H1 (cell line): ENCODE results near the gene TSC1. TPM values are rescaled to one million over a fixed set of nuclear protein-coding genes. Genes with fewer than 3 reads are reported as not detected.

ENCODE experiments used
- CTCF ChIA-PET: fragments of 300-600 bp; sonication (Branson Sonifier 250); formaldehyde crosslinking; loops from one replicate; lab custom pipeline; 2021; ENCODE audit not compliant: partially characterized antibody; lab: Charles Lee
- POLR2A ChIA-PET: fragments of 300-600 bp; sonication (Branson Sonifier 250); formaldehyde crosslinking; loops from one replicate; lab custom pipeline; 2021; ENCODE audit warnings: inconsistent platforms; ENCODE audit not compliant: partially characterized antibody; lab: Charles Lee
- DNase-seq, 2 experiments: peaks; one replicate each; pipeline versions ENCODE4 v3.0.0 to v3.0.0-alpha.2; 2010 to 2022; ENCODE audit warnings: low spot score in 2 of 2, low read depth in 1 of 2, mixed read lengths in 1 of 2
- FAIRE-seq: peaks from 2 replicates; lab custom pipeline; 2011; peaks lifted over from hg19 to GRCh38; lab: Jason Lieb, UNC
- H2AFZ ChIP-seq: 2 replicates; pipeline ENCODE4 v1.8.1; 2012; ENCODE audit warnings: low read length, inconsistent platforms
- H2AK5ac ChIP-seq: 2 replicates; pipeline ENCODE4 v1.6.1; 2013; ENCODE audit warnings: low read depth, low read length
- H2BK120ac ChIP-seq: replicated peaks from 2 replicates; pipeline ENCODE3; 2013; ENCODE audit warnings: low read depth, low read length, inconsistent platforms
- H2BK12ac ChIP-seq: 2 replicates; pipeline ENCODE4 v1.6.1; 2013; ENCODE audit warnings: low read depth, low read length
- H2BK15ac ChIP-seq: 2 replicates; pipeline ENCODE4 v1.6.1; 2013; ENCODE audit warnings: low read length
- H2BK20ac ChIP-seq: 2 replicates; pipeline ENCODE4 v1.6.1; 2013; ENCODE audit warnings: low read length
- H2BK5ac ChIP-seq: 2 replicates; pipeline ENCODE4 v1.6.1; 2013; ENCODE audit warnings: low read depth, low read length
- H3K14ac ChIP-seq: 2 replicates; pipeline ENCODE4 v1.6.1; 2013; ENCODE audit warnings: inconsistent platforms; ENCODE audit not compliant: insufficient read length
- H3K18ac ChIP-seq: 2 replicates; pipeline ENCODE4 v1.6.1; 2013; ENCODE audit warnings: low read length; ENCODE audit errors: extremely low read depth
- H3K23ac ChIP-seq: 2 replicates; pipeline ENCODE4 v1.6.1; 2013; ENCODE audit warnings: inconsistent platforms; ENCODE audit not compliant: insufficient read length
- H3K23me2 ChIP-seq: 2 replicates; pipeline ENCODE4 v1.6.1; 2013; ENCODE audit warnings: low read depth, low read length
- H3K27ac ChIP-seq: 2 replicates; pipeline ENCODE4 v1.6.1; 2011; ENCODE audit warnings: low read depth, low read length, inconsistent platforms
- H3K27me3 ChIP-seq, 4 experiments: replicated peaks in 1 of 4; 1 replicate in 1 of 4; 2 replicates in 3 of 4; pipeline versions ENCODE4 v1.6.1 to v1.8.1; 2011 to 2013; ENCODE audit warnings: low read length in 3 of 4, mild to moderate bottlenecking in 3 of 4, inconsistent platforms in 2 of 4, mixed read lengths in 2 of 4, moderate library complexity in 1 of 4; ENCODE audit not compliant: control insufficient read depth in 3 of 4, insufficient read depth in 3 of 4; ENCODE audit errors: extremely low read depth in 1 of 4
- H3K36me3 ChIP-seq, 4 experiments: 2 replicates each; pipeline versions ENCODE4 v1.6.1 to v1.8.1; 2011 to 2013; ENCODE audit warnings: mild to moderate bottlenecking in 4 of 4, low read length in 3 of 4, moderate library complexity in 2 of 4, control low read depth in 1 of 4, inconsistent platforms in 1 of 4; ENCODE audit not compliant: insufficient read depth in 4 of 4, control insufficient read depth in 2 of 4
- H3K4ac ChIP-seq: replicated peaks from 2 replicates; pipeline ENCODE3; 2013; ENCODE audit warnings: low read length, low read depth, mixed read lengths, inconsistent platforms; ENCODE audit not compliant: insufficient read length
- H3K4me1 ChIP-seq, 4 experiments: replicated peaks in 1 of 4; 1 replicate in 1 of 4; 2 replicates in 3 of 4; pipeline versions ENCODE4 v1.6.1 to v1.8.1; 2011 to 2013; ENCODE audit warnings: low read length in 3 of 4, inconsistent platforms in 2 of 4, mixed read lengths in 1 of 4; ENCODE audit not compliant: insufficient read depth in 4 of 4, control insufficient read depth in 3 of 4
- H3K4me2 ChIP-seq, 2 experiments: 2 replicates each; pipeline versions ENCODE4 v1.6.1 to v1.8.1; 2011 to 2013; ENCODE audit warnings: low read depth in 2 of 2, low read length in 2 of 2, control low read depth in 1 of 2, inconsistent platforms in 1 of 2, mild to moderate bottlenecking in 1 of 2; ENCODE audit not compliant: insufficient read depth in 1 of 2
- H3K4me3 ChIP-seq, 4 experiments: fragments of 200-600, 300-600 bp in 1 of 4; sonication (generic), shearing (Covaris generic), sonication (Bioruptor Twin) in 1 of 4; 2 replicates each; pipeline versions ENCODE4 v1.5.1 to v1.8.1; 2011 to 2016; ENCODE audit warnings: low read length in 4 of 4, low read depth in 3 of 4, control low read depth in 2 of 4, inconsistent platforms in 2 of 4, mild to moderate bottlenecking in 2 of 4, mixed read lengths in 1 of 4, moderate library complexity in 1 of 4; ENCODE audit not compliant: insufficient read depth in 2 of 4; ENCODE audit errors: extremely low read depth in 1 of 4
- H3K56ac ChIP-seq: replicated peaks from 2 replicates; pipeline ENCODE3; 2013; ENCODE audit warnings: low read depth, mild to moderate bottlenecking, mixed read lengths, low read length, inconsistent platforms; ENCODE audit not compliant: insufficient read length
- H3K79me1 ChIP-seq: 2 replicates; pipeline ENCODE4 v1.6.1; 2013; ENCODE audit warnings: low read depth, low read length, control low read depth
- H3K79me2 ChIP-seq, 2 experiments: 2 replicates each; pipeline versions ENCODE4 v1.6.1 to v1.8.1; 2012 to 2013; ENCODE audit warnings: low read length in 2 of 2, mild to moderate bottlenecking in 2 of 2, inconsistent platforms in 1 of 2; ENCODE audit not compliant: insufficient read depth in 2 of 2, control insufficient read depth in 1 of 2
- H3K9ac ChIP-seq, 4 experiments: replicated peaks in 1 of 4; 1 replicate in 1 of 4; 2 replicates in 3 of 4; pipeline versions ENCODE4 v1.6.1 to v1.8.1; 2011 to 2013; ENCODE audit warnings: low read depth in 3 of 4, low read length in 3 of 4, control low read depth in 2 of 4, mild to moderate bottlenecking in 2 of 4, moderate library complexity in 2 of 4, inconsistent platforms in 1 of 4; ENCODE audit errors: extremely low read depth in 1 of 4
- H3K9me3 ChIP-seq, 2 experiments: 2 replicates each; pipeline versions ENCODE4 v1.6.1 to v1.8.1; 2012 to 2013; ENCODE audit warnings: mild to moderate bottlenecking in 2 of 2, moderate library complexity in 2 of 2, control low read depth in 1 of 2, inconsistent platforms in 1 of 2, low read depth in 1 of 2, low read length in 1 of 2, mixed read lengths in 1 of 2; ENCODE audit not compliant: insufficient read depth in 2 of 2
- H4K20me1 ChIP-seq, 2 experiments: replicated peaks in 1 of 2; 2 replicates each; pipeline versions ENCODE3 to v1.8.1; 2011 to 2013; ENCODE audit warnings: inconsistent platforms in 2 of 2, low read length in 2 of 2, mild to moderate bottlenecking in 1 of 2; ENCODE audit not compliant: insufficient read depth in 2 of 2, control insufficient read depth in 1 of 2
- H4K5ac ChIP-seq: 2 replicates; pipeline ENCODE4 v1.6.1; 2013; ENCODE audit warnings: low read length, low read depth, mixed read lengths, inconsistent platforms; ENCODE audit not compliant: insufficient read length
- H4K8ac ChIP-seq: 2 replicates; pipeline ENCODE4 v1.8.0; 2013; ENCODE audit warnings: mild to moderate bottlenecking, moderate library complexity, low read length, inconsistent platforms; ENCODE audit not compliant: insufficient read depth; ENCODE audit errors: extremely low read depth
- H4K91ac ChIP-seq: replicated peaks from 2 replicates; pipeline ENCODE3; 2013; ENCODE audit warnings: low read length, mixed read lengths, inconsistent platforms; ENCODE audit not compliant: insufficient read length
- CTCF ChIP-seq, 3 experiments: IDR thresholded peaks; 1 replicate in 2 of 3; 2 replicates in 1 of 3; pipeline versions ENCODE4 v1.5.1 to v1.6.1; 2011; ENCODE audit warnings: low read length in 3 of 3, mild to moderate bottlenecking in 3 of 3, inconsistent platforms in 2 of 3, low read depth in 1 of 3, moderate library complexity in 1 of 3; ENCODE audit not compliant: insufficient read depth in 1 of 3; ENCODE audit errors: control extremely low read depth in 1 of 3
- EGR1 ChIP-seq: IDR thresholded peaks from 2 replicates; pipeline ENCODE4 v1.6.1; 2011; ENCODE audit warnings: low read depth, low read length, borderline replicate concordance
- KDM1A ChIP-seq: fragments of 200-600, 300-600 bp; sonication (generic); IDR thresholded peaks from 2 replicates; pipeline ENCODE4 v1.7.1; 2016; ENCODE audit warnings: mild to moderate bottlenecking, low read length, borderline replicate concordance
- KDM5A ChIP-seq: fragments of 200-600 bp; IDR thresholded peaks from 2 replicates; pipeline ENCODE4 v1.7.1; 2012; ENCODE audit warnings: mild to moderate bottlenecking, low read length, inconsistent platforms, mixed read lengths
- POLR2AphosphoS5 ChIP-seq: IDR thresholded peaks from 2 replicates; pipeline ENCODE4 v1.6.1; 2011; ENCODE audit warnings: low read depth, low read length
- TEAD4 ChIP-seq: IDR thresholded peaks from 2 replicates; pipeline ENCODE4 v1.6.1; 2012; ENCODE audit warnings: low read depth, low read length, inconsistent platforms, mixed read lengths
- WGBS, 2 experiments: shearing (Covaris generic) in 1 of 2; methylation state at CpG; one replicate each; pipeline versions ENCODE4 v1.1.6 to v1.1.7; 2013 to 2015; ENCODE audit warnings: low lambda C conversion rate in 2 of 2, mixed read lengths in 2 of 2, inconsistent platforms in 1 of 2, low coverage in 1 of 2, missing lambda C conversion rate in 1 of 2; ENCODE audit not compliant: insufficient replicate concordance in 2 of 2, insufficient coverage in 1 of 2, insufficient read length in 1 of 2; ENCODE audit errors: extremely low coverage in 1 of 2, missing lambda C conversion rate in 1 of 2; 5-methylcytosine and 5-hydroxymethylcytosine counted together
- polyA plus RNA-seq, 7 experiments: library from polyadenylated mRNA; depleted of rRNA in 3 of 7; stranded (reverse) in 5 of 7; unstranded in 2 of 7; fragments of >200 nt in 5 of 7; fragments of 200-250 nt in 2 of 7; gene quantifications; 1 replicate in 5 of 7; 2 replicates in 1 of 7; 4 replicates in 1 of 7; pipeline versions ENCODE4 v1.2.1 to v1.2.3, GENCODE V29; 2011 to 2013; ENCODE audit warnings: missing spikeins in 2 of 7, mixed read lengths in 2 of 7
- total RNA-seq: library from RNA; stranded (reverse); fragmentation: NEBNext Ultra II Directional; extraction: Animal tissue kit (Norgen Biotek cat#: 25700); gene quantifications from 2 replicates; pipeline ENCODE4 v1.2.1, GENCODE V29; 2021

Gene TSC1
- total and polyA plus RNA-seq, 2 of the 8 experiments (the other 6 are each of a cell fraction or from before 2014, with no cell fraction given), result 37.2 to 46.0 TPM

GRCh38 chr9:132879457-132880323 is 64.7 kb downstream of the TSC1 start:
- H3K4me2 ChIP-seq, result peak overlapping the region; percentile 69 to 90; a peak in 2 of 4 replicates
- H2AFZ ChIP-seq, result 0 out of 2 replicates have a peak overlapping the region, but pooled peaks have one; percentile 25
- H3K4ac ChIP-seq, result no peak overlapping the region
- H2AK5ac ChIP-seq, result no peak overlapping the region
- peaks cover 0 to 12% (median 9%) of the 10 kb centered on the region in 4 experiments; a peak in 6 of 7 replicates for H3K27me3 ChIP-seq
- FAIRE-seq (no peak), DNase-seq (no peak)
- no peak overlapping the region for H3K23ac ChIP-seq
- H3K36me3 ChIP-seq, result no peaks in the 10 kb centered on the region
- H4K8ac ChIP-seq, result no peak overlapping the region; the same call in 1 of the 2 replicates
- peaks cover 0 to 6% (median 0%) of the 10 kb centered on the region in 4 experiments; a peak in 1 of 7 replicates for H3K4me1 ChIP-seq
- H3K9ac ChIP-seq, result no peak overlapping the region; a peak in 1 of 7 replicates
- no peak overlapping the region for H4K91ac ChIP-seq
- ChIA-PET CTCF (interaction anchor here (0.7 to 15.0 kb wide), 7 partner anchors 12 to 74 kb away, joined by 3 to 115 read pairs (median 3); no protein-coding TSS in a partner anchor), POLR2A (interaction anchor here (1.6 to 1.9 kb wide), 2 partner anchors 12 to 65 kb away, joined by 4 to 7 read pairs; partner anchors contain the start of gene TSC1)
- H2BK20ac ChIP-seq, result no peak overlapping the region
- no peaks in the 10 kb centered on the region for H4K20me1 ChIP-seq
- no peaks in the 10 kb centered on the region for H3K79me1 ChIP-seq
- peaks cover 7% of the 10 kb centered on the region; the same call in 1 of the 2 replicates for H3K23me2 ChIP-seq
- H3K79me2 ChIP-seq, result no peaks in the 10 kb centered on the region
- no peak overlapping the region for H4K5ac ChIP-seq
- 89% methylated on average over 6 of the region's 6 CpGs; no CpG with 5 or more reads in 1 of the 2 experiments for WGBS, 2 experiments
- TF ChIP-seq POLR2AphosphoS5 (no peak), TEAD4 (no peak), KDM5A (no peak), CTCF (IDR thresholded peaks at IDR 0.05; ENCODE audit: control extremely low read depth in 1 of 3, insufficient read depth in 1 of 3, low read depth in 1 of 3, low read length in 3 of 3) (no peak), KDM1A (0 out of 2 replicates have a peak, but pooled peaks have one; percentile 41), EGR1 (no peak)
- no peak overlapping the region for H2BK120ac ChIP-seq
- H2BK15ac ChIP-seq, result no peak overlapping the region
- no peak overlapping the region for H2BK5ac ChIP-seq
- H3K9me3 ChIP-seq, result no peaks in the 10 kb centered on the region
- no peak overlapping the region for H3K27ac ChIP-seq
- no peak overlapping the region for H3K56ac ChIP-seq
- no peak overlapping the region for H3K14ac ChIP-seq
- no peak overlapping the region for H3K18ac ChIP-seq
- H3K4me3 ChIP-seq, result peak overlapping the region in 2 of 4 experiments; percentile 69 to 97; a peak in 1 of 8 replicates
- 0 out of 2 replicates have a peak overlapping the region, but pooled peaks have one; percentile 60 for H2BK12ac ChIP-seq
